DMS153 (cell line): Measurements from ENCODE around the gene ZNF391.
"Not testable (repeated sequence)": the region's sequence is repeated elsewhere in the genome, so short reads cannot be mapped to it uniquely, and the experiment has no call there.

Source experiments
- DNase-seq: peaks from one replicate; lab custom pipeline; 2025; lab: John Stamatoyannopoulos, UW

ZNF391 gene

DNA sequence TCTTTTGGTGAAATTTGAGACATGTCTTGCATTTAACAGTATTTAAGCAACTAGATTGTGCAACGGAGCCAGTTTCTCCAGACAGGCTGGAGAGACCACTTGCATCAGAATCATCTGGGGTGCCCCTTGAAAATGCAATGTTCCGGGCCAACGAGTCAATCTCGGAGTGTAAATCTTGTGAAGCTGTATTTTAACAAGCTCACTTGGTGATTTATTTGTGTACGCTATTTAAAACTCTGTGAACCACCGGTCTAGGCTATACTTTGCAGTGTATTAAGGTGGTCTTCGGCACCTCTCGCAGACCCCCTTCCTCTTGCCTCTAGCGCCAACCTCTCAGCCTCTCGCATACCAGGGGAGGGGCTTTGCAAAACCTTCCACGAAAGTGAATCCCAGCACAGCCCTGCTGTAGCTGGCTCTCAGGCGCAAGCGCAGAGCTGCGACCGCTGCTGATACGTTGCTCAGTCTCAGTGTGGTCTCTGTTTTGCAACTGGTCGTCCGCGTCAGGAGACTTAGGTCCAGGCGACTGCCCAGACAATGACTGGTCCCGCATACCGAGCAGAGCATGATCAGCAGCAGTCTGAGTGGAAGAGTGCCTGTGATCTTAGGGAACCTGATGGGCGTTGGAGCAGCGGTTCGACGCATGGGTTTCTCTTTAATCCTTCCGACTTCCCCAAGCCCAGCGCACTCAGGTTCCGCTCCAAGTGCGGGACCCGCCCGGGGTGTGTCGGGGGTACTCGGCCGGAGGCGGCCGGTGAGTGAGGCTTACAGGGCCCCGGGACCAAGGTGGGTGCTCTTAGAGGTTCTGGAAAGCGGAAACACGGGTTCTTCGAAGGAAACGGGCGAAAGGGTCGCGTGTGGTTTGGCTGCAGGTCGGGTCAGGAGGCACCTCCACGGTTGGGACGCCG lies at the start of gene ZNF391:
Gene ZNF391 (plus strand): TSS at position 467 of the 905 bp plus-strand sequence. CDS start 11,612 bp downstream, outside the sequence.
- peak; percentile 15 for DNase-seq

DNA sequence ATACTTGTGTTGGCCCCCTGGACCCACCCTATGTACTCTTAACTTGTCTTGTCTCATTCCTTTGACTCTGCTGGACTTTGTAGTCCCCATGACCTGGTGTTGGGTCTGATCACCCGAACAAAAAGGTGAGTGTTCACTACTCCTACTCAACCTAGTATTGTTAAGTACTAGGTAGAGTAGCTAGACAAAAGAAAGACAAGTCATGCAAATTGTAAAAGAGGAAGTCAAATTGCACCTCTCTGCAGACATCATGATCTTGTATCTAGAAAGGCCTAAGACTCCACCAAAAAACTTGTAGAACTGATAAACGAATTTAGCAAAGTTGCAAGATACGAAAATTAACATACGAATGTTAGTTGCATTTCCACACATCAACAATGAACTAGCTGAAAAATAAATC lies 35.7 kb upstream of the ZNF391 start:
- DNase-seq, result no peak

DNA sequence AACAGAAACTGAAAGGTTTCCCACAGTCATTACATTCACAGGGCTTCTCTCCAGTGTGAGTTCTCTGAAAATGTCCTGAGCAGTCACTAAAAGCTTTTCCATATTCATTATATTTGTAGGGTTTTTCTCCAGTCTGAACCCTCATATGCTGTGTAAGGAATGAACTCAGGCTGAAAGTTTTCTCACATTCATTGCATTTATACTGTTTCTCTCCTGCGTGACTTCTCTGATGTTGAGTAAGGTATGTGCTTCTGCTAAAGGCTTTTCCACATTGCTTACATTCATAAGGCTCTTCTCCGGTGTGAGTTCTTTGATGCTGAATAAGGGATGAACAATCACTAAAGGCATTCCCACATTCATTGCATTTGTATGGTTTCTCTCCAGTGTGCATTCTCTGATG lies 29.8 kb upstream of the ZNF391 start:
- DNase-seq, result no peak

DNA sequence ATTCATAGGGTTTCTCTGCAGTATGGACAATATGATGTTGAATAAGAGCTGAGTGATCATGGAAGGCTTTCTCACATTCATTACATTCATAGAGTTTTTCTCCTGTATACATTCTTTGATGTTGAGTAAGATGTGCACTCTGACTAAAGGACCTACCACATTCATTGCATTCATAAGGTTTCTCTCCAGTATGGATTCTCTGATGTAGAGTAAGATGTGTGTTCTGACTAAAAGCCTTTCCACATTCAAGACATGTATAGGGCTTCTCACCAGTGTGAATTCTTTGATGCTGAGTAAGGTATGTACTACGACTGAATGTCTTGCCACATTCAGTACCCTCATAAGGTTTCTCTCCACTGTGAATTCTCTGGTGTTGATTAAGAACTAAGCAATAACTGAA lies 29.3 kb upstream of the ZNF391 start:
- no peak for DNase-seq

DNA sequence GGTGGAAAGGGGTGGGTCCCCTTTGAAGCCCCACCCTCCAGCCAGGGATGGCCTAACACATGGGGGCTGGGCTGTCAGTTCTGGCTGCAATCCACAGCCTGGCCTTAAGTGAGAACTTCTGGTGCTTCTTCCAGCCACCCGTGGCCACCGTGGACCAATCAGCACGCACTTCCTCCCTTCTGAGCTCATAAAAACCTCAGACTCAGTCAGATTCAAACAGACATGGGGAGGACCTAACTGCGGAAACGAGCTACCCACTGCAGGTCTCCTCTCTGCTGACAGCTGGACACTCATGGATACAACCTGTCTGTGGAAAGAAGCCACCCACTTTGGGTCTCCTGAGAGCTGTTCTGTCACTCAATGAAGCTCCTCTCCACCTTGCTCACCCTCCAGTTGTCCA lies 20.4 kb upstream of the ZNF391 start:
- no peak for DNase-seq

DNA sequence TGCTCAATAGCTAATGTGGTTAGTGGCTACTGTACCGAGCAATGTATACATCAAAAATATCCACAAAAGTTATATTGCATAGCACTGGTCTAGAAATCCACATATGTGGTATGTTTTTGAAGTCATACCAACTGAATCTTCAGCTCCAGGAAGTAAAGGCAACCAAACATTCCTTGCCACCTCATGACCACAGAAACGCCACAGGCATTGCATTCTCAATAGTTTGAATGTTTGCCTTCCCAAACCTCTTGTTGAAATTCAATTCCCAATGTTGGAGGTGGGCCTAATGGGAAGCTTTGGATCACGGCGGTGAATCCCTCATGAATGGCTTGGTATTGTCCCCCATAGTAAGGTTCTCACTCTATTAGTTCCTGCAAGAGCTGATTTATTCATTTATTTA lies 18.2 kb upstream of the ZNF391 start:
- DNase-seq, result no peak

DNA sequence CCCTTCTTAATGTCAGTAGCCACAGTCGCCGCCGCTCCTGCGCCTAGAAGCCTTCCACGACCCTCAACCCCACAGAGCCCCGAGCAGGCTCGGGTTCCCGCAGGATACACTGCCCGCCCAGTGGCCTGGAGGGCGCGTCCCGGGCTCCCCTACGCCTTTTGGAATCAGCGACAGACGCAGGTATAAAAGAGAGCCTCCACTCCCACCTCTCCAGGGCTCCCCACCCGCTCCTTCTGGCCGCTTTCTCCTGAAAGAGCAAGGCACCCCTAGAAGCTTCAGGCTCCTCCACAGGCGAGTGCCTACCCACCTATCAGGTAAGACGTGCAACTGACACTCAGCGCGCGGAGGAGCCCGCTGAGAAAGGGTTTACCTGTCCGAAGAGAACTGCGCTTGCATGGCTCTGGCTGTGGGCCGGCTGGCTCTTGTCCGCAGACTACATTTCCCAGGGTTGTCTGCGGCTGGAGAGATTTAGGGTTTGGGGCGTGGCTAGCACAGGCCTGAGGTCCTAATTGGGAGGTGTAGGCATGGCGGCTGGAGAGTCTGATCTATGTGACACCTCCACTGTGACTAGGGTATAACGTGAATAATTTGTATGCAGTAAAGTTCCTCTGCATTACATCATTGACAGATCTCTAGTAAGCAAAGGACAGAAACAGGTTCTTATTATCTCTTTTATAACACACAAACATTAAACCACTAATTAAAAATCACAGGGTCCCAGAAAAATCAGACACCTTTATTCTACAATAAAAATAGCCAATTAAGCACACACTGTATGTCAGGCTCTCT lies 13.5 kb upstream of the ZNF391 start:
- peak; percentile 71 for DNase-seq

DNA sequence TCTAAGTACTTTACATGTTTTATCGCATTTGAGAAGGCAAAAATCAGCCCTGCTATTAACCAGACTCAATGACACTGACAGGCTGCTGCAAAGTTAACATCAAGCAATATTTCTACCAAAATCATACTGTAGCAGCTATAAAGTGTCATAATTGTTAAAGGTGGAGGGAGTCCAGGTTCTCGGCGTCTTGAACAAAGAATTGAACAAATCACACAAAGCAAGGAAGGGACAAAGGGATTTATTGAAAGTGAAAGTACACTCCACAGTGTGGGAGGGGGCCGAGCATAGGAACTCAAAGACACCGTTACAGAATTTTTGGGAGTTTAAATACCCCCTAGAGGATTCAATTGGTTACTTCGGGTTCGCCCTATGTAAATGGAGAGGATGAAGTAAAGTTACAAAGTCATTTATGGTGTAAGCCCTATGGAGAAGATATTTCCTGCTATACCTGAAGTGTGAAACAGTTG lies 12.9 kb upstream of the ZNF391 start:
- DNase-seq, result no peak

DNA sequence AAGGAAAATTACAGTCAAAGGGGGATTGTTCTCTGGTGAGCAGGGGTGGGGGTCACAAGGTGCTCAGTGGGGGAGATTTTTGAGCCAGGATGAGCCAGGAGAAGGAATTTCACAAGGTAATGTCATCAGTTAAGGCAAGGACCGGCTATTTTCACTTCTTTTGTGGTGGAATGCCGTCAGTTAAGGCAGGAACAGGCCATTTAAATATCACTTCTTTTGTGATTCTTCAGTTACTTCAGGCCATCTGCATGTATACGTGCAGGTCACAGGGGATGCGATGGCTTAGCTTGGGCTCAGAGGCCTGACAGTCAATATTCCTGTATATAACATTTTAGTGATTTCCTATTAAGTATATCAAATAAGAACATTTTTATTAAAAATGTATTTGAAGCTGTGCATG lies 10.2 kb upstream of the ZNF391 start:
- not testable (repeated sequence) for DNase-seq

DNA sequence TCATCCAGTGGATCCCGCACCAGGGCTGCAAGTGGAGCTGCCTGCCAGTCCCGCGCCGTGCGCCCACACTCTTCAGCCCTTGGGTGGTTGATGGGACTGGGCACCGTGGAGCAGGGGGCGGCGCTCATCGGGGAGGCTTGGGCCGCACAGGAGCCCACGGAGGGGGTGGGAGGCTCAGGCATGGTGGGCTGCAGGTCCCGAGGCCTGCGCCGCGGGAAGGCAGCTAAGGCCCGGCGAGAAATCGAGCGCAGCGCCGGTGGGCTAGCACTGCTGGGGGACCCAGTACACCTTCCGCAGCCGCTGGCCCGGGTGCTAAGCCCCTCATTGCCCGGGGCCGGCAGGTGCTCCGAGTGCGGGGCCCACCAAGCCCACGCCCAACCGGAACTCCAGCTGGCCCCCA lies 7.6 kb upstream of the ZNF391 start:
- DNase-seq, result not testable (repeated sequence)

DNA sequence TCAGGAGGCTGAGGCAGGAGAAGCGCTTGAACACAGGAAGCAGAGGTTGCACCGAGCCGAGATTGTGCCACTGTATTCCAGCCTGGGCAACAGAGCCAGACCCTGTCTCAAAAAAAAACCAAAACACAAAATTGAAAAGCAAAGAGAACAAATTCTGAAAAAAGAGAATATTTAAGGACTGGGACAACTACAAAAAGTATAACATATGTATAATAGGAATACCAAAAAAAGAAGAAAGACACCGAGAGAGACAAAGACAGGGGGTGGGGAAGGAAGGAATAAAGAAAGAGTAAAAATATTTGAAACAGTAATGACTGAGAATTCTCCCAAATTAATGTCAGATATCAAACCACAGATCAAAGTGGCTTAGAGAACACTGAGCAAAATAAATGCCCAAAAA lies 5.5 kb upstream of the ZNF391 start:
- no peak for DNase-seq

DNA sequence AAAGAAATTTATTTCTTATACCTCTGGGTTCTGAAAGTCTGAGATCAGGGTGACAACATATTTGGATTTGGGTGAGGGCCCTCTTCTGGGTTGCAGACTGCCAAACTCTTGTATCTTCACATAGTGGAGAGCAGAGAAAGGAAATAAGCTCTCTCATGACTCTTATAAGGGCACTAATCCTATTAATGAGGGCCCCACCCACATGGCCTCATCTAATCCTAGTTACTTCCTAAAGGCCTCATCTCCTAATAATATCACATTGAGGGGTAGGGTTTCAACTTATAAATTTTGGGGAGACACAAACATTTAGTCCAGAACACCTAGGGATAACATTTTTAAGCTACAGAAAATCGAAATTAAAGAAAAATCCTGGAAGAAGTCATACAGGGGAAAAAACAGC lies 5.1 kb upstream of the ZNF391 start:
- no peak for DNase-seq

DNA sequence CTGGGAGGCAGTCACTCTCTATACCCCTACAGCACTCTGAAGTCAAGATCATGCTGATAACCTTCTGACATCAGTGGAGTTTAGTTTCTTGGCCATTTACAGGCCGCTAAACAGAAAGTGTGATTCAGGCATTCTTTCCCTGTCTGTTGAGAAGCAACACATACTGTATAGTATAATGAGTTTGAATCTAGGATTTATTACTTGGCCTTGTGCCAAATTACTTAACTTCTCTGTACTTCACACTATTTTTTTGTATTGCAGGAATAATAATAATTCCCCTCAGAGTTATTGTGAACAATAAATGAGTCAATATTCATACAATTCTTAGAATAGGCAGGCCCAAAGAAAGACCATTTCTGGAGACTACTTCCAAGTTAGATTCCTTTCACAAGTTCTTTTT lies 4.1 kb downstream of the ZNF391 start:
- DNase-seq, result no peak

DNA sequence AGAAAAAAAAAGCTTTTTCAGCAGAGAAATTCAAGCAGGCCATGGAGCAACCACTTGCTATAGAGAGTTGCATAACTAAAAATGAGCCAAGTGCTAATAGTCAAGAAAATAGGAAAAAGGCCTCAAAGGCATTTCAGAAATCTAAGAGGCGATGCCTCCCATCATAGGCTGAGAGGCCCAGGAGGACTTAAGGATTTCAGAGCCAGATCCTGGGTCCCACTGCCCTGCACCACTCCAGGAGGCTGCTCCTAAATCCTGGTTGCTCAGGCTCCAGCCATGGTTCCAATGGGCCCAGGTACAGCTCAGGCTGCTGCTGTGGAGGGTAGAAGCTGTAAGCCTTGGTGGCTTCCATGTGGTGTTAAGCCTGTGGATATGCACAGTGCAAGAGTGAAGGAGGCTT lies 5.5 kb downstream of the ZNF391 start:
- no peak for DNase-seq

DNA sequence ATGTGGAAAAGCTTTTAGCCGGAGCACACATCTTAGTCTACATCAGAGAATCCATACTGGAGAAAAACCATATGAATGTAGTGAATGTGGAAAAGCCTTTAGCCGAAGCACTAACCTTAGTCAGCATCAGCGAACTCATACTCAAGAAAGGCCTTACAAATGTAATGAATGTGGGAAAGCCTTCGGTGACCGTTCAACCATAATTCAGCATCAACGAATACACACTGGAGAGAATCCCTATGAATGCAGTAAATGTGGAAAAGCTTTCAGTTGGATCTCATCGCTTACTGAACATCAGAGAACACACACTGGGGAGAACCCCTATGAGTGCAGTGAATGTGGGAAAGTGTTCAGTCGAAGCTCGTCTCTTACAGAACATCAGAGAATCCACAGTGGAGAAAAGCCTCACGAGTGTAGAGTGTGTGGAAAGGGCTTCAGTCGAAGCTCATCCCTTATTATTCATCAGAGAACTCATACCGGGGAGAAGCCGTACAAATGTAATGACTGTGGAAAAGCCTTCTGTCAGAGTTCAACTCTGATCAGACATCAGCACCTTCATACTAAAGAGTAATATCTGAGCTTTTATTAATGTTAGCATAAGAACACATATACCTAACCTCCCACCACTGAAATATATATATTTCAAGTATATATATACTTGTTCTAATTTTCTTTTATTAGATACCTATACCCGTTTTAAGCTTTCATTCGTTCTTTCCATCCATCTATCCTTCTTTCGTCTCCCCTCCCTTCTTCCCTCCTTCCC lies 12.5 kb downstream of the ZNF391 start:
- no peak for DNase-seq

DNA sequence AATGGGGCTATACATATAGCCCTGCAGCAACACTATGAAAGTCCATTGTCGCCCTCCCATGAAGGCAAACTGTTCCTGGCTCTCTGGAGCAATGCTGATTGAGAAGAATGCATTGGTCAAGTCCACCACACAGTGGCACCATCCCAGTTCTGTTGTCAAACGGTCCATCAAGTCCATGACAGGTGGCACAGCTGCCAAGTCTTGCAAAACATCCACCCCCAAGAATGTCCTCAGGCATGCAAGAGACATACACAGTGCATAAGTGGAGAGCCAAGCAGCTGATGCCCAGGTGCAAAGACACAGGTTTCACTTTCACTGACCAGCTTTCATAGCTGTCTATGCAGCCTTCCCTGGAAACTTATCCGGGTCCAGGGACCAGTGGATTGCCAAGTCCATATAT lies 17.5 kb downstream of the ZNF391 start:
- DNase-seq, result no peak

DNA sequence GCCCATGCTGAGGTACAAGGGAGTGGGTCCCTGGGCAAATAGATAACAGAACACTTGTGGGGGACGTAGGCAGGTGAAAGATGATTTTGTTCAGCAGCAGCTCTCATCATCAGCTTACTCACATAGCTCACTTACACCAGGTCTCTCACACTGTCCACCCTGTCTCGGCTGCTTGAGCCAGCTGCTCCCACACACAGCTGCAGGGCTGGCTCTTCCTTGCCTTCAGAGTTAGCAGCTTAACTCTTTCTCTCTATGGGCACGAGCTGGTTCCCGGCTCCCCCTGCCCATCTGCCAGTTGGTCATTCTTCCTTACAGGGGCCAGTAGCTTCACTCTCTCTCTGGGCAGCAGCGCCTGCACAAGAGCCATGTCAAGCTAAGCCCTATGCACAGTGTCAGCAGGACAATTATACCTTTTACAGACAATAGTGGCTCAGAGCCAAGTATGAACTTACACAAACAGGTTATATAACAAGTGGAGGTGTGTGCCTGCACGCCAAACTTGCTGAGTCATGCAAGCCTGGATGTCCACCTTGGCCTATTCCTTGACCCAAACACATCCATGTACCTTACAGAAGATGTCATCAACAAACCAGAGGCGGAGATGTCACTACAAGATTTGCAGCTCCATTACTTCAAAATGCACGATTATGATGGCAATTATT lies 18.7 kb downstream of the ZNF391 start:
- no peak for DNase-seq

DNA sequence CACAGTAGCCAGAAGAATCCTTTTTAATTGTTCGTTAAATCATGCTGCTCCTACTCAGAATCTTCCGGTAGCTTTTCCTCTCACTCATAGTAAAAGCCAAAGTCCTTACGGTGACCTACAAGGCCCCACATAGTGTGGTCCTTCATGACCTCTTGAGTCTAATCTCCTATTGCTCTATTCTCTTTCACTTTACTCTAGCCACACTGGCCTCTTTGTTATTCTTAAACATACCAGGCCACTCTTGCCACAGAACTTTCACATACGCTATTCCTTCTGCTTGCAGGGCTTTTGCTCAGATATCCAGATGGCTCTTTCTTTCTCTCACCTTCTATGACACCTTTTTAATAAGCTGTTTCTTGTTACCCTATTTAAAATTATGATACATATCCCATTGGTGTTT lies 25.7 kb downstream of the ZNF391 start:
- no peak for DNase-seq

DNA sequence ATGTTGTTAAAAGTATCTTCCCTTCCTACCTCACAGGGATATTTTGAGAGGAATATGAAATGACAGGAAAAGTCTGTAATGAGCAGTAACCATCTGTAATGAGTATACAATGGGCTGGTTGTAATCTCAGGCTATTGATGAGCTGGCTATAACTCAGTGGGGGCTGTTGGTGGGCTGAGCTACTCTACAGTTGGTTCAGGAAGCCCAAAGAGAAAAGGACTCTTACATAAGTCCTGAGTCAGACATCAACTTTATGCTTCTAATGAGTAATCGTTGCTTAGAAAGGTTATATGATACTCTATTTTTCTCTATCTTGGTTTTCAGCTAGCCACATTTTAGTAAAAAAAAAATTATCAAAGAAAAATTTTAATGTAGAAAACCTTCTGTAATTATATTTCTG lies 26.4 kb downstream of the ZNF391 start:
- no peak for DNase-seq

DNA sequence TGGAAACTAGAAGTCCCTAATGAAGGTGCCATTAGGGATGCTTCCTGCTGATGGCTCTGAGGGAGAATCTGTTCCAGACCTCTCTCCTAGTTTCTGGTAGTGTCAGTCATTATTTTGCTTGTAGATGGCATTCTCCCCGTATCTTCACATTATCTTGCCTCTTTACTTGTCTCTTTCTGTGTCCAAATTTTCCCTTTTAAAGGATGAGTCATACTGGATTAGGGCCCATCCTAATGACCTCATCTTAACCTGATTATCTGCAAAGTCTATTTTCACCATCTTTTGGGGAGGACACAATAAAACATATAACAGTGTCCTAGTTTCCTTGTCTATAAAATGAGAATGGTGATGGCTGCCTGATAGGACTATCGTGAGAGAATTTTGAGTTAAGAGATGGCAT lies 27.3 kb downstream of the ZNF391 start:
- DNase-seq, result no peak

DNA sequence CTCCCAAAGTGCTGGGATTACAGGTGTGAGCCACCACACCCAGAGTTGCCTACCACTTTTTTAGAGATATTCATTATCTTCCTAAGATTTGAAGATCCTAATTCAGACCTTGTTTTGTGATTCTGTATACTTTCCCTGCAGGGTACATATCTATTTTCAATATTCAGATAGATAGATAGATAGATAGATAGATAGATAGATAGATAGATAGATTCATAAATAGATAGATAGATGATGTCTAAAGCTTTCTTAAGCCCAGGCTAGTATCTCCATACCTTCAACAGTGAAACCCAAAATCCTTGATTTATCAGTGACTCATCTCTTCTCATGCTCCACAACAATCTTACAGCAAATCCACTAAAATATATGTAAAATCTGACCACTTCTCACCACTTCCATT lies 30.8 kb downstream of the ZNF391 start:
- DNase-seq, result no peak
